Left ventricle myocardium inferior (tissue), 1 donor: ENCODE data around the gene CA9. TPM values are rescaled to one million over a fixed set of nuclear protein-coding genes. Genes with fewer than 3 reads are reported as not detected.
A peak's percentile ranks its signal among the peaks of the same experiment; 100 is the strongest.

Source experiments
- DNase-seq: peaks from one replicate; pipeline ENCODE4 v3.0.0-alpha.2; 2020
- H3K27ac ChIP-seq: fragments of 200-600 bp; replicated peaks from 2 replicates; pipeline ENCODE4 v1.8.0; 2021
- H3K27me3 ChIP-seq: fragments of 200-600 bp; 2 replicates; pipeline ENCODE4 v1.8.0; 2021; ENCODE audit warnings: low read depth
- H3K36me3 ChIP-seq: fragments of 200-600 bp; 2 replicates; pipeline ENCODE4 v1.8.0; 2021
- H3K4me1 ChIP-seq: fragments of 200-600 bp; 2 replicates; pipeline ENCODE4 v1.8.0; 2021
- H3K4me3 ChIP-seq: fragments of 200-600 bp; 2 replicates; pipeline ENCODE4 v1.8.0; 2021; ENCODE audit warnings: mild to moderate bottlenecking, moderate library complexity
- H3K9me3 ChIP-seq: fragments of 200-600 bp; replicated peaks from 2 replicates; pipeline ENCODE4 v1.8.0; 2021
- CTCF ChIP-seq: fragments of 200-600 bp; IDR thresholded peaks from 2 replicates; pipeline ENCODE4 v1.8.0; 2021; ENCODE audit warnings: antibody characterized with exemption, mild to moderate bottlenecking, borderline replicate concordance
- intact Hi-C: fragments of 100-400 bp; cut with micrococcal nuclease; formaldehyde crosslinking; loops from one replicate; pipeline ENCODE4 v1.11.0; 2022
- total RNA-seq: library from RNA; stranded (reverse); fragmentation: NEBNext Ultra II Directional; extraction: Animal tissue kit (Norgen Biotek cat#: 25700); gene quantifications from one replicate; pipeline ENCODE4 v1.2.1, GENCODE V29; 2021
- donor health status: DM: no; HTN: yes; CAD: no; lungs with severe emphysema.

Gene CA9
- total RNA-seq, 1 donor from 2014 or later = not detected

GRCh38 chr9:35706951-35707350, 33.2 kb downstream of the CA9 start:
- no peak for TF ChIP-seq CTCF
- Histone ChIP-seq H3K36me3 (peaks cover 99% of the 10 kb centered on the region), H3K9me3 (no peaks in the 10 kb centered on the region), H3K4me1 (peaks cover 32% of the 10 kb centered on the region), H3K27ac (no peak overlapping the region), H3K4me3 (no peak overlapping the region), H3K27me3 (no peaks in the 10 kb centered on the region)
- intact Hi-C loops = no loop called here
- no peak for DNase-seq

- H3K27me3 ChIP-seq = no peaks in the 10 kb centered on the region
- no peak overlapping the region for H3K27ac ChIP-seq
- no peaks in the 10 kb centered on the region for H3K9me3 ChIP-seq
- no peak overlapping the region for H3K4me3 ChIP-seq
- peaks cover 99% of the 10 kb centered on the region for H3K36me3 ChIP-seq
- TF ChIP-seq CTCF = no peak
- no peak for DNase-seq
- intact Hi-C loops = no loop called here
- H3K4me1 ChIP-seq = peaks cover 31% of the 10 kb centered on the region
These were observed 34.4 kb downstream of the CA9 start for GRCh38 chr9:35708146-35708545.

GRCh38 chr9:35710818-35711500, 37.2 kb downstream of the CA9 start:
- no peak overlapping the region for H3K4me3 ChIP-seq
- peaks cover 99% of the 10 kb centered on the region for H3K36me3 ChIP-seq
- peak overlapping the region; percentile 43 for H3K27ac ChIP-seq
- intact Hi-C loops = no loop called here
- no peak for TF ChIP-seq CTCF
- DNase-seq = no peak
- H3K9me3 ChIP-seq = no peaks in the 10 kb centered on the region
- peaks cover 14% of the 10 kb centered on the region for H3K4me1 ChIP-seq
- H3K27me3 ChIP-seq = no peaks in the 10 kb centered on the region

GRCh38 chr9:35711501-35712428, 38.0 kb downstream of the CA9 start:
- peaks cover 99% of the 10 kb centered on the region for H3K36me3 ChIP-seq
- H3K27me3 ChIP-seq = no peaks in the 10 kb centered on the region
- no peaks in the 10 kb centered on the region for H3K9me3 ChIP-seq
- H3K4me3 ChIP-seq = no peak overlapping the region
- TF ChIP-seq CTCF = no peak
- DNase-seq = no peak
- H3K4me1 ChIP-seq = peaks cover 14% of the 10 kb centered on the region
- intact Hi-C loops = no loop called here
- H3K27ac ChIP-seq = peak overlapping the region; percentile 43

- intact Hi-C loops = no loop called here
These were observed 39.2 kb downstream of the CA9 start for GRCh38 chr9:35712762-35713400.

More at GRCh38 chr9:35712762-35713400, 39.2 kb downstream of the CA9 start:
- no peak for TF ChIP-seq CTCF
- Histone ChIP-seq H3K4me3 (no peak overlapping the region), H3K27me3 (no peaks in the 10 kb centered on the region), H3K36me3 (peaks cover 99% of the 10 kb centered on the region), H3K4me1 (peaks cover 14% of the 10 kb centered on the region), H3K9me3 (no peaks in the 10 kb centered on the region), H3K27ac (no peak overlapping the region)
- DNase-seq = no peak
